OCI-M2 (cell line): Measurements from ENCODE around the gene TEAD1.
A peak's percentile ranks its signal among the peaks of the same experiment; 100 is the strongest.

ENCODE experiments used
- DNase-seq: peaks from one replicate; lab custom pipeline; 2025; ENCODE audit not compliant: unreplicated experiment; lab: John Stamatoyannopoulos, UW

Gene TEAD1

GRCh38 chr11:12925520-12925919 lies 251.3 kb downstream of the TEAD1 start:
- DNase-seq, result no peak

GRCh38 chr11:12927221-12927620 lies 253.0 kb downstream of the TEAD1 start:
- DNase-seq, result no peak

- DNase-seq, result no peak
These were observed 253.7 kb downstream of the TEAD1 start for GRCh38 chr11:12927886-12928285.

GRCh38 chr11:12930850-12931249 lies 256.6 kb downstream of the TEAD1 start:
- no peak for DNase-seq

GRCh38 chr11:12932485-12932884 lies 258.3 kb downstream of the TEAD1 start:
- no peak for DNase-seq

- DNase-seq, result no peak
These were observed 262.0 kb downstream of the TEAD1 start for GRCh38 chr11:12936200-12936599.

- no peak for DNase-seq
These were observed 264.5 kb downstream of the TEAD1 start for GRCh38 chr11:12938590-12939247.

GRCh38 chr11:12941671-12942070 lies 267.4 kb downstream of the TEAD1 start:
- no peak for DNase-seq

GRCh38 chr11:12942157-12942556 lies 267.9 kb downstream of the TEAD1 start:
- DNase-seq, result no peak

- no peak for DNase-seq
These were observed 269.1 kb downstream of the TEAD1 start for GRCh38 chr11:12943311-12943710.

GRCh38 chr11:12944889-12945288 lies 270.7 kb downstream of the TEAD1 start:
- DNase-seq, result no peak

- DNase-seq, result no peak
These were observed 275.2 kb downstream of the TEAD1 start for GRCh38 chr11:12949453-12949852.

GRCh38 chr11:12950670-12951069 lies 276.4 kb downstream of the TEAD1 start:
- DNase-seq, result no peak

- no peak for DNase-seq
These were observed 277.2 kb downstream of the TEAD1 start for GRCh38 chr11:12951376-12951775.

GRCh38 chr11:12952094-12952493 lies 277.9 kb downstream of the TEAD1 start:
- DNase-seq, result no peak

GRCh38 chr11:12958986-12959385 lies 284.8 kb downstream of the TEAD1 start:
- no peak for DNase-seq

- DNase-seq, result no peak
These were observed 287.4 kb downstream of the TEAD1 start for GRCh38 chr11:12961615-12962014.

- DNase-seq, result no peak
These were observed 288.1 kb downstream of the TEAD1 start for GRCh38 chr11:12962306-12962705.

GRCh38 chr11:12963051-12963450 lies 288.8 kb downstream of the TEAD1 start:
- DNase-seq, result no peak

GRCh38 chr11:12963792-12964536 lies 289.7 kb downstream of the TEAD1 start:
- peak; percentile 22 for DNase-seq

GRCh38 chr11:12964650-12965049 lies 290.4 kb downstream of the TEAD1 start:
- no peak for DNase-seq

GRCh38 chr11:12966002-12966401 lies 291.8 kb downstream of the TEAD1 start:
- no peak for DNase-seq

- no peak for DNase-seq
These were observed 293.9 kb downstream of the TEAD1 start for GRCh38 chr11:12968101-12968500.
